NT2/D1 (cell line): Measurements from ENCODE around the gene PLD5.

ENCODE experiments used
- SUZ12 ChIP-seq: IDR thresholded peaks from 2 replicates; pipeline ENCODE4 v1.6.1; 2011; ENCODE audit not compliant: insufficient read length, insufficient read depth; ENCODE audit errors: extremely low read depth
- YY1 ChIP-seq: IDR thresholded peaks from 2 replicates; pipeline ENCODE4 v1.6.1; 2011; ENCODE audit not compliant: insufficient read length, insufficient read depth
- ZNF274 ChIP-seq: IDR thresholded peaks from 2 replicates; pipeline ENCODE4 v1.6.1; 2011; ENCODE audit warnings: mild to moderate bottlenecking, low read depth, low read length

DNA sequence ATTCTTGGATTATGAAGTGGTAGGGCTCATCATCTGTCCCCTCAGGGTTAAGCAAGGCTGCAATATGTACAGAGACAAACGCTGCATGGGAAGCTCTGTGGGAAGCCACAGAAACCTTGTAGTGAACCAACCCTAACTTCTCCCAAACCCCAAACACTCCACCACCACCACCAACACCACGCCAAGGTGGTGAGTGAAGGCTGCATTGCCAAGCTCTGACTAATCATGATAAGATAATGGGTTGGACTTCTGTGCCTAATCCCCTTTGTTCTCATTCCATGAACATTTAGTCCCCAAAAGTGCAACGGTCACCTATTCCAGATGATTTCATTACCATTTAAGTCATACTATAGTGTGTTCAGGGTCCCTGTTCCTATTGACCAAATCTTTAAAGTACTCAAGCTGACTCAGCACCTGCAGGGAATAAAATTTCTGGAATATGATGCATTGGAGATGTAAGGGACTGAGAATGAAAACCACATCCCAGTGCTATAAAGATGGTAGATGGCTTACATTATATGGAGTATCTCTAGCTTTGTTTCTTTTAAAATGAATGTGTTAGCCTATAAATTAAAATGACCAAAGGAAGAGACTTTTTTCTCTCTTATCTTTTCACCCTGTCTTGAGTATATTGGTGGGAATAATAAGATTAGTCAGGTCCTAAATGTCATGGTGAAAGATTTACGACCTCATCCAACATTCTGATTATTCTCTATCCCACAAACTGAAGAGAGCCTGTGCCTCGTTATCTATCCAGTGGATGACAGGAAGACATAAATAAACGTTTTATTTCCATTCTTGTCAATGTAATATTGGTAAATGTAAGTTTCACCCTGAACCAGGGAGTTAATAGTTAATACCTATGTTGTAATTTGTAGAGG, 22.6 kb upstream of the PLD5 start:
- TF ChIP-seq SUZ12 (no peak), YY1 (no peak), ZNF274 (no peak)
